K562 (cell line): ENCODE data around the gene ACACB. TPM values are rescaled to one million over a fixed set of nuclear protein-coding genes. Genes with fewer than 3 reads are reported as not detected.

ENCODE experiments used
- ATAC-seq: fragments of 200-7000 bp; cut with Tn5 transposase; 3 replicates; pipeline ENCODE4 v1.9.1; 2020; ENCODE audit warnings: moderate library complexity
- BruUV-seq: library from RNA; stranded (reverse); fragments of 400-500 nt; replicated peaks from 2 replicates; lab custom pipeline; 2021; lab: Mats Ljungman, UMichigan
- CTCF ChIA-PET: fragments of 300-600 bp; formaldehyde crosslinking; extraction: SDS; loops from one replicate; lab custom pipeline; 2021; ENCODE audit warnings: low intra/inter-chr PET ratio; lab: Yijun Ruan, JAX
- POLR2A ChIA-PET: fragments of 300-600, 350-650 bp; sonication (Branson Sonifier 250); formaldehyde crosslinking; extraction: SDS; loops from one replicate; lab custom pipeline; 2021; ENCODE audit warnings: antibody characterized with exemption, inconsistent platforms; lab: Yijun Ruan, JAX
- DNase-seq, 4 experiments: peaks; one replicate each; pipeline versions ENCODE4 v3.0.0 to v3.0.0-alpha.2; 2011 to 2018; ENCODE audit warnings: low spot score in 3 of 4, mixed read lengths in 3 of 4; ENCODE audit errors: extremely low read depth in 1 of 4
- FAIRE-seq: peaks from 2 replicates; lab custom pipeline; 2011; peaks lifted over from hg19 to GRCh38; lab: Jason Lieb, UNC
- H2AFZ ChIP-seq: 2 replicates; pipeline ENCODE4 v1.6.0; 2011; ENCODE audit warnings: low read depth, low read length, control low read depth, inconsistent platforms
- H3K27ac ChIP-seq: fragments of 200-600 bp; 3 replicates; pipeline ENCODE4 v1.8.0; 2011; ENCODE audit warnings: low read depth, mild to moderate bottlenecking, control low read depth, inconsistent platforms, low read length, moderate library complexity, mixed read lengths; ENCODE audit errors: extremely low read depth
- H3K27me3 ChIP-seq, 2 experiments: fragments of 300-600 bp in 1 of 2; 2 replicates in 1 of 2; 3 replicates in 1 of 2; pipeline versions ENCODE4 v1.6.0 to v1.8.0; 2011; ENCODE audit warnings: inconsistent platforms in 2 of 2, low read length in 2 of 2, mild to moderate bottlenecking in 1 of 2, mixed read lengths in 1 of 2, moderate library complexity in 1 of 2; ENCODE audit not compliant: control insufficient read depth in 2 of 2, insufficient read depth in 2 of 2
- H3K36me3 ChIP-seq: fragments of 300-600 bp; 3 replicates; pipeline ENCODE4 v1.8.0; 2011; ENCODE audit warnings: mild to moderate bottlenecking, low read length, inconsistent platforms; ENCODE audit not compliant: control insufficient read depth, insufficient read depth
- H3K4me1 ChIP-seq, 2 experiments: fragments of 200-600 bp in 1 of 2; replicated peaks in 1 of 2; 2 replicates in 1 of 2; 3 replicates in 1 of 2; pipeline versions ENCODE4 v1.5.1 to v1.8.0; 2011; ENCODE audit warnings: inconsistent platforms in 2 of 2, low read length in 2 of 2, mild to moderate bottlenecking in 1 of 2, mixed read lengths in 1 of 2, moderate library complexity in 1 of 2; ENCODE audit not compliant: control insufficient read depth in 2 of 2, insufficient read depth in 2 of 2
- H3K4me2 ChIP-seq: 2 replicates; pipeline ENCODE4 v1.6.1; 2011; ENCODE audit warnings: low read length, control low read depth, inconsistent platforms, mixed read lengths; ENCODE audit not compliant: insufficient read depth
- H3K4me3 ChIP-seq: fragments of 200-600 bp; sonication (generic), shearing (Covaris generic); 2 replicates; pipeline ENCODE4 v1.5.1; 2016; ENCODE audit warnings: control low read depth, inconsistent platforms
- H3K79me2 ChIP-seq: fragments of 200-600 bp; 3 replicates; pipeline ENCODE4 v1.8.0; 2011; ENCODE audit warnings: low read length, inconsistent platforms; ENCODE audit not compliant: control insufficient read depth, insufficient read depth
- H3K9ac ChIP-seq, 2 experiments: 2 replicates each; pipeline versions ENCODE4 v1.6.0 to v1.6.1; 2011; ENCODE audit warnings: low read depth in 2 of 2, low read length in 2 of 2, control low read depth in 1 of 2, inconsistent platforms in 1 of 2, mild to moderate bottlenecking in 1 of 2, mixed read lengths in 1 of 2; ENCODE audit not compliant: insufficient read depth in 1 of 2
- H3K9me1 ChIP-seq: one replicate; pipeline ENCODE4 v1.6.0; 2011; ENCODE audit warnings: inconsistent platforms, mild to moderate bottlenecking, low read length, moderate library complexity; ENCODE audit not compliant: control insufficient read depth, insufficient read depth
- H3K9me3 ChIP-seq: replicated peaks from 2 replicates; pipeline ENCODE4 v1.5.1; 2011; ENCODE audit warnings: low read depth, low read length, inconsistent platforms; ENCODE audit not compliant: control insufficient read depth, insufficient read depth
- H4K20me1 ChIP-seq: replicated peaks from 2 replicates; pipeline ENCODE4 v1.6.1; 2011; ENCODE audit warnings: low read length, inconsistent platforms, mixed read lengths; ENCODE audit not compliant: control insufficient read depth, insufficient read depth
- BRD9 ChIP-seq: fragments of 450-650 bp; IDR thresholded peaks from 2 replicates; pipeline ENCODE4 v1.6.1; 2018; ENCODE audit warnings: low read depth; ENCODE audit not compliant: partially characterized antibody
- FOXK2 ChIP-seq, 2 experiments: fragments of 450-650 bp; IDR thresholded peaks in 1 of 2; conservative IDR thresholded peaks in 1 of 2; 2 replicates each; pipeline ENCODE4 v1.6.1; 2016; ENCODE audit warnings: low read depth in 2 of 2, mild to moderate bottlenecking in 1 of 2
- HLTF ChIP-seq: fragments of 450-650 bp; IDR thresholded peaks from 2 replicates; pipeline ENCODE4 v1.6.1; 2016
- HNRNPUL1 ChIP-seq: fragments of 200-400 bp; formaldehyde crosslinking; IDR thresholded peaks from 2 replicates; pipeline ENCODE4 v1.6.1; 2017; ENCODE audit warnings: low read length
- SIX5 ChIP-seq, 2 experiments: IDR thresholded peaks; 2 replicates each; pipeline ENCODE4 v1.6.1; 2011; ENCODE audit warnings: low read length in 2 of 2, borderline replicate concordance in 1 of 2, low read depth in 1 of 2, mild to moderate bottlenecking in 1 of 2, moderate library complexity in 1 of 2; ENCODE audit not compliant: insufficient read depth in 1 of 2
- WGBS: fragments of 100-300 bp; shearing (Covaris generic); methylation state at CpG from one replicate; pipeline ENCODE4 v1.1.6; 2016; ENCODE audit warnings: low coverage, mixed read lengths; ENCODE audit not compliant: insufficient coverage; ENCODE audit errors: missing lambda C conversion rate; 5-methylcytosine and 5-hydroxymethylcytosine counted together
- in situ Hi-C: fragments of 300-500 bp; cut with MboI; formaldehyde crosslinking; loops from 4 replicates; pipeline ENCODE4 v1.15.0; 2018; ENCODE audit warnings: inconsistent platforms, mixed read lengths
- intact Hi-C: fragments of 100-400 bp; cut with micrococcal nuclease; formaldehyde crosslinking; loops from 2 replicates; pipeline ENCODE4 v1.14.2; 2022
- polyA plus RNA-seq, 8 experiments: library from polyadenylated mRNA; depleted of rRNA in 4 of 8; stranded (reverse) in 5 of 8; unstranded in 3 of 8; fragments of >200 nt; fragmentation: Nextera tagmentation in 2 of 8; fragmentation: Illumina TruSeq in 1 of 8; extraction: Ambion mirVana in 2 of 8; extraction: Trizol in 1 of 8; gene quantifications; 2 replicates each; pipeline versions ENCODE4 v1.2.1 to v1.2.3, GENCODE V29; 2011 to 2014; ENCODE audit warnings: inconsistent platforms in 1 of 8, missing spikeins in 1 of 8
- total RNA-seq, 7 experiments: library from RNA; depleted of rRNA in 6 of 7; stranded (reverse); fragments of >200 nt in 6 of 7; fragmentation: Illumina TruSeq in 2 of 7; extraction: Trizol in 2 of 7; gene quantifications; 2 replicates each; pipeline versions ENCODE4 v1.2.1 to v1.2.3, GENCODE V29; 2011 to 2021; ENCODE audit warnings: low replicate concordance in 1 of 7
- TF ChIP-seq, protein P1 (sequence below): IDR thresholded peaks from 2 replicates; pipeline ENCODE4 v1.6.1; 2012; ENCODE audit warnings: low read depth, low read length, improper control_type of control experiment, borderline replicate concordance
- TF ChIP-seq, protein P2 (sequence below), 2 experiments: fragments of 450-650 bp; IDR thresholded peaks; 2 replicates each; pipeline ENCODE4 v1.6.1; 2016; ENCODE audit warnings: mild to moderate bottlenecking in 2 of 2, borderline replicate concordance in 1 of 2, low read depth in 1 of 2, moderate library complexity in 1 of 2

ACACB gene
- total and polyA plus RNA-seq, 9 of the 15 experiments (the other 6 are each of a cell fraction or from before 2014, with no cell fraction given): 0.10 to 2.5 (median 0.83) TPM

DNA sequence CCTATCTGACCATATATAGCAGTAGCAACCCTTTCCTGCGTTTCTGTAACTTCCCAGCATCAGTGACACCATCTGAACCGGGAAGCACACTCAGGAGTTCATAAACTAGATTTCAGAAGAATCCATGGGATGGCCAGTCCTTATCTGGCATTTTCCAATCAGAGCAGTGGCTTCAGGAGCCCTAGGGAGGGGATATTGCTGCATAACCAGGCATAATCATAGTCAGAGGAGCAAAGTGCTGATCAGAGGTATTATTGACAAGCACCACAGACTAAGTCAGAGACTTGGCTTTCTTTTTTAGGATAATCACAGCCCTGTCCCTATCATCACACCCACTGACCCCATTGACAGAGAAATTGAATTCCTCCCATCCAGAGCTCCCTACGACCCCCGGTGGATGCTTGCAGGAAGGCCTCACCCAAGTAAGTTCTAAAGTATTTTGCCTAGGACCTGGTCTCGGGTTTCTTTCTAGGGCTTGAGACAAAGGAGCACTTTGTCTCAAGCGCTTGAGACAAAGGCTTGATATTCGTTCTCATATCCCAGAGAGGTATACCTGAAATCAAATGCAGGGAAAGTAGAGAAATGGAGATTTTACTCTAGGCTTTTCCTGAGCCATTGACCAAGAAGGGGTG, 137.6 kb downstream of the ACACB start:
- no peak for ATAC-seq
- H3K27me3 ChIP-seq: peaks cover 7 to 19% of the 10 kb centered on the region in 2 experiments; a peak in 3 of 5 replicates
- no peak overlapping the region for H2AFZ ChIP-seq
- no peak overlapping the region for H3K4me2 ChIP-seq
- ChIA-PET POLR2A (no interaction called here), CTCF (no interaction called here)
- in situ Hi-C loops (no loop called here), intact Hi-C loops (no loop called here)
- TF ChIP-seq HNRNPUL1 (no peak), FOXK2 (conservative IDR thresholded peaks at IDR 0.05 in 1 of 2, IDR thresholded peaks at IDR 0.05 in 1 of 2; ENCODE audit: low read depth in 2 of 2) (no peak), HLTF (no peak), SIX5 (IDR thresholded peaks at IDR 0.05; ENCODE audit: borderline replicate concordance in 1 of 2, insufficient read depth in 1 of 2, low read depth in 1 of 2, low read length in 2 of 2) (no peak), BRD9 (no peak)
- TF ChIP-seq, protein P1, sequence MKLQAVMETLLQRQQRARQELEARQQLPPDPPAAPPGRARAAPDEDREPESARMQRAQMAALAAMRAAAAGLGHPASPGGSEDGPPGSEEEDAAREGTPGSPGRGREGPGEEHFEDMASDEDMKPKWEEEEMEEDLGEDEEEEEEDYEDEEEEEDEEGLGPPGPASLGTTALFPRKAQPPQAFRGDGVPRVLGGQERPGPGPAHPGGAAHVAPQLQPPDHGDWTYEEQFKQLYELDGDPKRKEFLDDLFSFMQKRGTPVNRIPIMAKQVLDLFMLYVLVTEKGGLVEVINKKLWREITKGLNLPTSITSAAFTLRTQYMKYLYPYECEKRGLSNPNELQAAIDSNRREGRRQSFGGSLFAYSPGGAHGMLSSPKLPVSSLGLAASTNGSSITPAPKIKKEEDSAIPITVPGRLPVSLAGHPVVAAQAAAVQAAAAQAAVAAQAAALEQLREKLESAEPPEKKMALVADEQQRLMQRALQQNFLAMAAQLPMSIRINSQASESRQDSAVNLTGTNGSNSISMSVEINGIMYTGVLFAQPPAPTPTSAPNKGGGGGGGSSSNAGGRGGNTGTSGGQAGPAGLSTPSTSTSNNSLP: no peak
- TF ChIP-seq, protein P2, sequence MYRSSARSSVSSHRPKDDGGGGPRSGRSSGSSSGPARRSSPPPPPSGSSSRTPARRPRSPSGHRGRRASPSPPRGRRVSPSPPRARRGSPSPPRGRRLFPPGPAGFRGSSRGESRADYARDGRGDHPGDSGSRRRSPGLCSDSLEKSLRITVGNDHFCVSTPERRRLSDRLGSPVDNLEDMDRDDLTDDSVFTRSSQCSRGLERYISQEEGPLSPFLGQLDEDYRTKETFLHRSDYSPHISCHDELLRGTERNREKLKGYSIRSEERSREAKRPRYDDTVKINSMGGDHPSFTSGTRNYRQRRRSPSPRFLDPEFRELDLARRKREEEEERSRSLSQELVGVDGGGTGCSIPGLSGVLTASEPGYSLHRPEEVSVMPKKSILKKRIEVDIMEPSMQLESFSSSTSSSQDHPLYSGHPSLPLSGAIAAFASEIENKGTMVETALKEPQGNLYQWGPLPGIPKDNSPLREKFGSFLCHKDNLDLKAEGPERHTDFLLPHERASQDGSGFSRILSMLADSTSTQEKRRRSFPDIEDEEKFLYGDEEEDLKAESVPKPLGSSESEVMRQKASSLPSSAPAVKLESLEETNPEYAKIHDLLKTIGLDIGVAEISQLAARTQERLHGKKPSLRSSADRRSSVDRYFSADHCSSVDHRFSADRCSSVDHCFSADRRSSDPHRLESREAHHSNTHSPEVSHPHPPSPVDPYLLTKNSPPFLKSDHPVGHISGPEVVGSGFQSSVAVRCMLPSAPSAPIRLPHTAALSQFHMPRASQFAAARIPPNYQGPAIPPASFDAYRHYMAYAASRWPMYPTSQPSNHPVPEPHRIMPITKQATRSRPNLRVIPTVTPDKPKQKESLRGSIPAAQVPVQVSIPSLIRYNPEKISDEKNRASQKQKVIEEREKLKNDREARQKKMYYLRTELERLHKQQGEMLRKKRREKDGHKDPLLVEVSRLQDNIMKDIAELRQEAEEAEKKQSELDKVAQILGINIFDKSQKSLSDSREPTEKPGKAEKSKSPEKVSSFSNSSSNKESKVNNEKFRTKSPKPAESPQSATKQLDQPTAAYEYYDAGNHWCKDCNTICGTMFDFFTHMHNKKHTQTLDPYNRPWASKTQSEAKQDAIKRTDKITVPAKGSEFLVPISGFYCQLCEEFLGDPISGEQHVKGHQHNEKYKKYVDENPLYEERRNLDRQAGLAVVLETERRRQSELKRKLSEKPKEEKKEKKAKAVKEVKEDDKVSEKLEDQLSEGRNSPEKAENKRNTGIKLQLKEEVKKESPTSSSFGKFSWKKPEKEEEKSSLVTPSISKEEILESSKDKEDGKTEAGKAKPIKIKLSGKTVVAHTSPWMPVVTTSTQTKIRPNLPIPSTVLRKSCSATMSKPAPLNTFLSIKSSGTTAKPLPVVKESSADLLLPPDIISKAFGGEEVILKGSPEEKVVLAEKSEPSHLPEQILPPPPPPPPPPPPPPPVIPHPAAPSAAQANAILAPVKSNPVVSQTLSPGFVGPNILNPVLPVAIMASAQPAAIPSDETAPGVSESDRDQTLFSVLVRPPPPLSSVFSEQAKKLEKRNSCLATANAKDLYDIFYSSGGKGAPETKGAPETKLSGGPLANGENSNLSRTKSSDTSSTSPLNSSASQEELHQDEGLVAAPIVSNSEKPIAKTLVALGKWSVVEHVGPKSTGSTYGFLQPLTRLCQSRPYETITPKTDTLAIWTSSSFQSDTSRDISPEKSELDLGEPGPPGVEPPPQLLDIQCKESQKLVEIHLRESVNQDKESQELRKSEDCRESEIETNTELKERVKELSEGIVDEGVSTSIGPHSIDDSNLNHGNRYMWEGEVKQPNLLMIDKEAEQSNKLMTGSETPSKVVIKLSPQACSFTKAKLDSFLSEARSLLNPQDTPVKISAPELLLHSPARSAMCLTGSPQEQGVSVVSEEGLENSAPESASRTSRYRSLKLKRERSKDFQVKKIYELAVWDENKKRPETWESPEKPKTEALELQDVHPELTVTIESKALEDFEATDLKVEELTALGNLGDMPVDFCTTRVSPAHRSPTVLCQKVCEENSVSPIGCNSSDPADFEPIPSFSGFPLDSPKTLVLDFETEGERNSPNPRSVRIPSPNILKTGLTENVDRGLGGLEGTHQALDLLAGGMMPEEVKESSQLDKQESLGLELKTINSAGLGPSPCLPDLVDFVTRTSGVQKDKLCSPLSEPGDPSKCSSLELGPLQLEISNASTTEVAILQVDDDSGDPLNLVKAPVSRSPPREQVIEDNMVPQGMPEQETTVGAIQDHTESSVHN (IDR thresholded peaks at IDR 0.05; ENCODE audit: borderline replicate concordance in 1 of 2, low read depth in 1 of 2): no peak
- H3K4me1 ChIP-seq: no peaks in the 10 kb centered on the region
- WGBS: 4% methylated on average over 7 of the region's 7 CpGs
- H4K20me1 ChIP-seq: 0 out of 2 replicates have a peak, but pooled peaks cover 6% of the 10 kb centered on the region
- H3K9me3 ChIP-seq: no peaks in the 10 kb centered on the region
- no peak for FAIRE-seq
- no peak for DNase-seq
- no peaks in the 10 kb centered on the region for H3K9me1 ChIP-seq
- no peaks in the 10 kb centered on the region for H3K79me2 ChIP-seq
- no peak overlapping the region for H3K9ac ChIP-seq
- H3K27ac ChIP-seq: no peak overlapping the region
- H3K4me3 ChIP-seq: no peak overlapping the region
- BruUV-seq: no TSS peak
- H3K36me3 ChIP-seq: no peaks in the 10 kb centered on the region
